Lower leg skin (tissue), 4 donors: ENCODE data around the gene CLRN3. TPM values are rescaled to one million over a fixed set of nuclear protein-coding genes. Genes with fewer than 3 reads are reported as not detected.

ENCODE experiments used
- DNase-seq, 2 donors: peaks; one replicate each; pipeline ENCODE4 v3.0.0-alpha.2; 2019; ENCODE audit warnings: low spot score in 2 of 2
- H3K4me3 ChIP-seq: fragments of 200-600 bp; sonication (generic); 2 replicates; pipeline ENCODE4 v1.5.1; 2017; ENCODE audit warnings: mild to moderate bottlenecking, low read depth; ENCODE audit not compliant: poor library complexity, severe bottlenecking
- POLR2A ChIP-seq, 2 donors: fragments of 450-650 bp; IDR thresholded peaks; one replicate each; pipeline ENCODE4 v1.6.1; 2016 to 2017; ENCODE audit warnings: antibody characterized with exemption in 2 of 2, mild to moderate bottlenecking in 1 of 2, moderate library complexity in 1 of 2
- WGBS, 2 donors: methylation state at CpG; one replicate each; pipeline ENCODE4 v1.1.5; 2018; 5-methylcytosine and 5-hydroxymethylcytosine counted together
- intact Hi-C: fragments of 100-400 bp; cut with DNase I; formaldehyde crosslinking; loops from one replicate; pipeline ENCODE4 v1.15.0; 2023; ENCODE audit warnings: low total_unique reads
- total RNA-seq, 4 donors: library from RNA; depleted of rRNA; stranded (reverse); fragments of >200 nt; gene quantifications; one replicate each; pipeline ENCODE4 v1.1.0, GENCODE V29; 2016
- TF ChIP-seq, protein P1 (sequence below), 3 donors: fragments of 450-650 bp; IDR thresholded peaks; one replicate each; pipeline ENCODE4 v1.5.1; 2016; ENCODE audit warnings: antibody characterized with exemption in 3 of 3, mild to moderate bottlenecking in 3 of 3, moderate library complexity in 2 of 3

CLRN3 gene
- total RNA-seq, 4 donors from 2014 or later, result not detected

- WGBS, 2 donors, result 73 to 85% methylated on average over 11 of the region's 11 CpGs
Observed at GRCh38 chr10:127873901-127874470, 18.8 kb downstream of the CLRN3 start.

DNA sequence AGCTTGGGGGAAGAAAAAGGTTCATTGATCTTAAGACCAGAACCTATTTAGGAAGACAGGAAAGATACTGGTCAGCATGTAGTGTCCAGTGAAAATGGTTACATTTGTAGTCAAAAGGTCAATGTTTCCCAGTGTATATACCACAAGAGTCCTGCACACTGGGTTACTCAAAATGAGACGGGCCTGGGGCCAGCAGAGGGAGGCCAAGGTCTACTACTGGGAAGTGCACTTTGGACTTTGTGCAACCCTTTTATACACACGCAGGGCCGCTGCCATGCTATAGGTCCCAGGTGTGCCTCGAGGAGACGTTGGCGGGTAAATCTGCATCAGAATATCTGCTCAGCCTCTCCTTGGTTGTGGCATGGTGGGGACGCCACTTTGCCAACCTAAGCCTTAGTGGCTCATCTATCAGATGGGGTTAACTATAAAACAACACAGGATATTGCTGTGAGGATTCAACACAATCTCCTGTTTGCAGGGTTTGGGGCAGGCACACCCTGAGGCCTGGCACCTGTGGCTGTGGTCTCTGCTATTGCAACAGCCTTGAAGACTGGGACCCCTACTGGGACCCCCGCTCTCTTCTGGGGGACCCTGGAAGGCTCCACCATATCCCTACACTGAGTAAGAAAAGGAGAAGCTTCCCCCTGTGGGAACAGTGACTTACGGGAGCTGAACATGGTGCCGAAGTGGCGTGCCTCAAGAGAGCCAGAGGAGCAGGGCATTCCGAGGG lies 19.7 kb downstream of the CLRN3 start:
- TF ChIP-seq POLR2A (IDR thresholded peaks at IDR 0.05), result no peak
- TF ChIP-seq, protein P1, sequence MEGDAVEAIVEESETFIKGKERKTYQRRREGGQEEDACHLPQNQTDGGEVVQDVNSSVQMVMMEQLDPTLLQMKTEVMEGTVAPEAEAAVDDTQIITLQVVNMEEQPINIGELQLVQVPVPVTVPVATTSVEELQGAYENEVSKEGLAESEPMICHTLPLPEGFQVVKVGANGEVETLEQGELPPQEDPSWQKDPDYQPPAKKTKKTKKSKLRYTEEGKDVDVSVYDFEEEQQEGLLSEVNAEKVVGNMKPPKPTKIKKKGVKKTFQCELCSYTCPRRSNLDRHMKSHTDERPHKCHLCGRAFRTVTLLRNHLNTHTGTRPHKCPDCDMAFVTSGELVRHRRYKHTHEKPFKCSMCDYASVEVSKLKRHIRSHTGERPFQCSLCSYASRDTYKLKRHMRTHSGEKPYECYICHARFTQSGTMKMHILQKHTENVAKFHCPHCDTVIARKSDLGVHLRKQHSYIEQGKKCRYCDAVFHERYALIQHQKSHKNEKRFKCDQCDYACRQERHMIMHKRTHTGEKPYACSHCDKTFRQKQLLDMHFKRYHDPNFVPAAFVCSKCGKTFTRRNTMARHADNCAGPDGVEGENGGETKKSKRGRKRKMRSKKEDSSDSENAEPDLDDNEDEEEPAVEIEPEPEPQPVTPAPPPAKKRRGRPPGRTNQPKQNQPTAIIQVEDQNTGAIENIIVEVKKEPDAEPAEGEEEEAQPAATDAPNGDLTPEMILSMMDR (IDR thresholded peaks at IDR 0.05), result no peak
- WGBS, 2 donors, result 90 to 93% methylated on average over 12 of the region's 12 CpGs
- H3K4me3 ChIP-seq, result no peak overlapping the region
- DNase-seq, result peak in 1 of 2 donors; percentile 49
- intact Hi-C loops, result no loop called here

More at GRCh38 chr10:127873901-127874470, 18.8 kb downstream of the CLRN3 start:
- intact Hi-C loops, result no loop called here
- H3K4me3 ChIP-seq, result no peak overlapping the region
- TF ChIP-seq, protein P1 (IDR thresholded peaks at IDR 0.05), result no peak
- no peak for TF ChIP-seq POLR2A (IDR thresholded peaks at IDR 0.05)
- DNase-seq, result peak in 1 of 2 donors; percentile 78

DNA sequence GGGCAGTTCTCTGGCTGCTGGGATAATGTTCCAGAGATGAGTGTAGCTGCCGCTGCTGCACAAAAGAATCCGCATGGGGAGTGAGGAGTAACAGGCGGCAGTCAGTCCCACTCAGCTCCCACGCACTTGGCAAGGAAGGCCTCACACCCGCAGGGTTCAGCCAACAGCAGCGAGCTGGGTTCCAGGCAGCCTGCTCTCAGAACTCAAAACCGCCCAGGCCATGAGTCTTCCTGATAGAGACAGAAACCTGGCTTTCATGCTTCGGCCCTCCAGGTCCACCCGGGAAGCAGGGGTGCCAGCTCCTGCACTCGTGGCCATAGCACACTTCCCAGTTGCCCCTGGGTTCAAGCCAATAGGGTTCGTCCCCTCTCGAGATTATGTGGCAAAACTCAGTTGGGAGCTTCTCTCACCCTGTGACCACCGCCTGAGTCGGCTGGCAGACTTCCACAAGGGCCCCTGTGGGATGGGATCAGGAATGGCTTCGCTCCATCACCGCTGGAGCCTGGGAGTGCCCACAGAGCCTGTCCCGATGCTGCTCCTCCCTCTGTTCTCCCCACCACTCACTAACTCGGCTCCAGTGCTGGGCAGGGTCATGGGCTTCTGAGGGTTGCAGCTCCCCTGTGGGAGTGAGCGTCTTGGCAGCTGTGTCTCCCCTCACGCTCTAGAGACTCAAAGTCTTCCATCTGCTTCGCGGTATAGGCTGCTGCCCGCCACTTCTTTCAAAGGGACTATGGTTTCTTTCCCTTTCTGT lies 20.6 kb downstream of the CLRN3 start:
- H3K4me3 ChIP-seq, result no peak overlapping the region
- intact Hi-C loops, result no loop called here
- DNase-seq, result peak in 1 of 2 donors; percentile 74
- TF ChIP-seq, protein P1 (IDR thresholded peaks at IDR 0.05), result no peak
- TF ChIP-seq POLR2A (IDR thresholded peaks at IDR 0.05), result no peak
- 58 to 60% methylated on average over 15 to 21 of the region's 23 CpGs for WGBS, 2 donors

DNA sequence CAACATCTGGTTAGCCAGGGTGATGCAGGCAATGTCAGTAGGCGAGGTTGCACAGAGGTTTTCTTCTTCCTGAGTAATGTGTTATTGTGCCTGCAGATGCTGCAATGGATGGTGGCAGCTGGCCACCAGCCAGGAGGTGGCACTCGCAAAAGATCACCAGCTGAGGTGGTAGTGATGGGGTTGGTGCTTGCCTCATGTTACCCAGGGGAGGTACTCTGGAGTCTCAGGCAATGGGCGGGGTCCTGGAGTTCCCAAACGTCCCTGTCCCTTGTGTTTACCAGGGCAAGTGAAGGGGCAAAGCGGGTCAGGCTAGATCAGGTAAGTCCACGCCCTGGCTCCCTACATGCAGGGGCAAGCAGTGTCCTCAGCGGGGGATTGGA lies 21.1 kb downstream of the CLRN3 start:
- TF ChIP-seq POLR2A (IDR thresholded peaks at IDR 0.05), result no peak
- TF ChIP-seq, protein P1 (IDR thresholded peaks at IDR 0.05), result no peak
- peak in 1 of 2 donors; percentile 52 for DNase-seq
- intact Hi-C loops, result no loop called here
- no peak overlapping the region for H3K4me3 ChIP-seq
- 59 to 64% methylated on average over 7 of the region's 7 CpGs for WGBS, 2 donors

DNA sequence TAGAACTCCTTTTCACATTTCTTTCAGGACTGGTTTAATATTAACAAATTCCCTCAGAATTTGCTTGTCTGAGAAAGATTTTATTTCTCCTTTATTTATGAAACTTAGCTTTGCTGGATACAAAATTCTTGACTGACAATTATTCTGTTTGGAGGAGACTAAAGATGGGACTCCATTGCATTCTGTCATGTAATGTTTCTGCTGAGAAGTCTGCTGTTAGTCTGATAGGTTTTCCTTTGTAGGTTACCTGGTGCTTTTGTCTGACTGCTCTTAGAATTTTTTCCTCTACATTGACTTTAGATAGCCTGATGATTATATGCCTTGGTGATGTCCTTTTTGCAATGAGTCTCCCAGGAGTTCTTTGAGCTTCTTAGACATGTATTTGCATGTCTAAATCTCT lies 23.4 kb downstream of the CLRN3 start:
- TF ChIP-seq POLR2A (IDR thresholded peaks at IDR 0.05), result no peak
- TF ChIP-seq, protein P1 (IDR thresholded peaks at IDR 0.05), result no peak
- no peak for DNase-seq
- H3K4me3 ChIP-seq, result no peak overlapping the region
- intact Hi-C loops, result no loop called here
